Stimulated activated CD4-positive, alpha-beta T cell treated with anti-CD3 and anti-CD28 coated beads, Interleukin-1b, Interleukin-23, amount 100 ng/mL, for 1 hour (primary cell): ENCODE measurements around the gene BMP8A.

Experiments used
- DNase-seq, 2 donors: peaks; one replicate each; pipeline ENCODE4 v3.0.0-alpha.2; 2020; ENCODE audit warnings: low read depth in 2 of 2

BMP8A gene

DNA sequence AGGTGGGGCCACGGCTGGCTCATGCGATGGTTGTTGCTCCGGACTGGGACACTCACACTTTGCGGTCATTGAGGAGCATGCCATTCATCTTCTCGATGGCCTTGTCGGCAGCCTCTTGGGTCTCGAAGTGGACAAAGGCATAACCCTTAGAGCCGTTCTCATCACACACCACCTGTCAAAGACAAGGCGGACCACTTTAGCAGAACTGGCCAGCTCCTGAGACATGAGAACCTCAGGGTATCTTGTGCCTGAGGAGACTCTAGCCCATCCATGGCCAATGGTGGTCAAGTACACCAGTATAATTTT lies 79.7 kb downstream of the BMP8A start:
- no peak for DNase-seq

DNA sequence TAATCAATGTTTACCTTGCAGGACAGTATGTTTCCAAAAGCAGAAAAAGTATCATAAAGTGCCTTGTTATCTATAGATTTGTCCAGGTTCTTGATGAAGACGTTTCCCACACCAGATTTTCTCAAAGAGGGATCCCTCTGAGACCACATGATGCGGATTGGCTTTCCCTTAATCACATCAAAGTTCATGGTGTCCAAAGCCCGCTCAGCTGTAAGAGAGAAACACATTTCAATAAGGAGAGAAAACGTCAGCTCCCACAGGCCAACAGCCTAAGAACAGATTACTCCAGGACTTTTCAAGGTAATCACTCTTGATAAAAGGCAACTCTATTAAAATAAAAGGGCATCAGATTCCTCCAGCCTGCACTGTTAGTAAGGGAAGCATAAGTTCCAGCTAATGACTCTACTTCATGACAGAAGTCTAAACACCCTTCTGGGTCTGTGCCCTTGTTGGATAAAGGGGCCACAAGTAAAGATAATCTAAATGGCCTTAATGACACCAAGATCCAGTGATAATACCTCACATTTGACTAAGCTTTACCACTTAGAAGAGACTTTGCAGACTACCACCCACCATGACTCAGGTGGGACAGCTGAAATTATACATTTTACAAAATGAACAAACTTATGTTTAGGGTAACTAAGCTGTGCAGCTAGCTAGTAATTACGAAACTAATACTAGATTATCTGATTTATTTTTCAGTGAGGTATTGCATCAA lies 81.1 kb downstream of the BMP8A start:
- no peak for DNase-seq

- DNase-seq, result no peak
Observed at GRCh38 chr1:39573097-39573465, 81.6 kb downstream of the BMP8A start.

DNA sequence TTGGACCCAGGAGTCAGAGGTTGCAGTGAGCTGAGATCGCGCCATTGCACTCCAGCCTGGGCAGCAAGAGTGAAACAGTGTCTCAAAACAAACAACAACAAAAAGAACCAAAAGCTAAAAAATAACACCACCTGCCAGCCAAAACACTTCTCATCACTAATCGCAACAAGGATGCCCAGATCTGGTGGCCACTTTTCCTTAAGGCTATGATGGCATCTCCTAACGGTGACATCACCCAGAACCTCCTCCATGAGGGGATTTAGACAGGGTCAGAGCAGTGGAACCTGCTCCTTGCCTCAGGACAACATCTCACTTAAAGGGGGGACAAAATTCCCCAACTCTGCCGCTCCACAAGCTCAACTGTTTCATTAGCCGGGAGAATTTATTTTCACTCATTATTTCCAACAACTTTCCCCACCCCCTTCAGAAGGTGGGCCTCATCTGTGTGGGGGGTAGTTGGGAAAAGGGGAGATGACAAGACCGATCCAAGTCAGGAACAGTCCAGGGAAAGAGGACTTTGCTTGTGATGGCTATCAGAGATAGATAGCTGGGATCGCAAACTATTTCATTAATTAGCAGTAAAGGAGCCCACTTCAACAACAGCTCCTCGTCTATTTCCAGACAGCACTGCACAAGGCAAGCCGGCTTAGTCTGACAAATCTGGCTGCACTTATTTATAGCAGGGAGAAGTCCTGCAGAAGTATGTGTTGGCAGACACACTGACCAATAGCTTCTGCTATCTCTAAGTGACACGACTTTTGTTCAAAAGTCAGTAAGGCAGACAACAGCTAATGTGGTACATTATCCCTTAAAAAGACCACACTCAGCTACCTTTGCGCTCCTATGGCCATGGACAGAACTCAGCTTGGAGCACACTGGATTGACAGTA lies 82.5 kb downstream of the BMP8A start:
- no peak for DNase-seq

DNA sequence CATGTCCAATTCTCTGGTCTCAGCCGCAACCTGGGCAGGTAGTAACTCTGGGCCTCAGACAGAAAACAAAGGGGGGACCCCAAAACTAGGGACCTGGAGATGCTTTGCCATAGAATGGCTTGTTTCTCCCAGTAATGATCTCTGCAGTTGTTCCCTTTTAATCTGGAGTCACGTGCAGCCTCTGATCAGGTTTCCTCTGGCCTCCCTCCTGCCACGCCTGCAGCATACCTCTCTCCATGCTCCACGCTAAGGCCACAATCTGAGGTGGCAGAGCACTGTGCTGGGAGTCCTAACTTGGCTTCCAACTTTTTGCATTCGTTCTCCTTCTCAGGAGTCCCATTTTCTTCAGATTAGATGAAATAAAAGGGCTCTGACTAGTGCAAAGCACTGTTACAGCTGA lies 83.2 kb downstream of the BMP8A start:
- DNase-seq, result no peak
